ENCODE results near the gene LCOR. TPM values are rescaled to one million over a fixed set of nuclear protein-coding genes. Genes with fewer than 3 reads are reported as not detected.

The LCOR gene
- total and polyA plus RNA-seq, 2 of the 13 experiments (the other 11 are each of a cell fraction or from before 2014, with no cell fraction given) = 12.4 to 23.7 TPM

GRCh38 chr10:96832721-96833219, 672 bp downstream of the LCOR start (continued):
- TF ChIP-seq HBP1 (CRISPR knock-in tag; IDR thresholded peaks at IDR 0.05; ENCODE audit: low read depth) (no peak), NFIC (IDR thresholded peaks at IDR 0.05; ENCODE audit: low read length) (no peak), RFX5 (IDR thresholded peaks at IDR 0.05; ENCODE audit: low read depth, low read length) (no peak), ATF4 (CRISPR knock-in tag; IDR thresholded peaks at IDR 0.05) (no peak), DDIT3 (CRISPR knock-in tag; IDR thresholded peaks at IDR 0.05) (no peak), ZNF34 (CRISPR knock-in tag; IDR thresholded peaks at IDR 0.05; ENCODE audit: borderline replicate concordance) (no peak), JDP2 (CRISPR knock-in tag; IDR thresholded peaks at IDR 0.05; ENCODE audit: borderline replicate concordance) (no peak), TFE3 (CRISPR knock-in tag; IDR thresholded peaks at IDR 0.05) (no peak), NPAS2 (CRISPR knock-in tag; IDR thresholded peaks at IDR 0.05; ENCODE audit: borderline replicate concordance) (no peak), ZNF264 (CRISPR knock-in tag; IDR thresholded peaks at IDR 0.05) (no peak), ZNF20 (CRISPR knock-in tag; IDR thresholded peaks at IDR 0.05) (no peak), DNMT3B (CRISPR knock-in tag; conservative IDR thresholded peaks at IDR 0.05) (no peak), MBNL3 (CRISPR knock-in tag; conservative IDR thresholded peaks at IDR 0.05) (no peak), MAFG (CRISPR knock-in tag; IDR thresholded peaks at IDR 0.05) (no peak), MIER2 (CRISPR knock-in tag; IDR thresholded peaks at IDR 0.05) (no peak), ZNF709 (CRISPR knock-in tag; IDR thresholded peaks at IDR 0.05) (no peak), KDM3A (CRISPR knock-in tag; IDR thresholded peaks at IDR 0.05; ENCODE audit: low read depth) (no peak), ZNF790 (CRISPR knock-in tag; IDR thresholded peaks at IDR 0.05; ENCODE audit: borderline replicate concordance) (no peak), MXI1 (IDR thresholded peaks at IDR 0.05; ENCODE audit: borderline replicate concordance, low read depth, low read length) (peak; percentile 79; the same call in 1 of the 3 replicates), GATA4 (IDR thresholded peaks at IDR 0.05; ENCODE audit: borderline replicate concordance, low read depth) (no peak), TIGD3 (CRISPR knock-in tag; IDR thresholded peaks at IDR 0.05; ENCODE audit: borderline replicate concordance) (no peak), ZNF598 (CRISPR knock-in tag; IDR thresholded peaks at IDR 0.05; ENCODE audit: borderline replicate concordance) (no peak), ZNF839 (CRISPR knock-in tag; IDR thresholded peaks at IDR 0.05; ENCODE audit: borderline replicate concordance) (no peak), RFX3 (CRISPR knock-in tag; IDR thresholded peaks at IDR 0.05) (no peak), NRL (CRISPR knock-in tag; IDR thresholded peaks at IDR 0.05; ENCODE audit: borderline replicate concordance) (no peak), EHMT2 (IDR thresholded peaks at IDR 0.05; ENCODE audit: borderline replicate concordance, low read depth, low read length) (no peak), NBN (conservative IDR thresholded peaks at IDR 0.05) (no peak), ZNF225 (CRISPR knock-in tag; IDR thresholded peaks at IDR 0.05) (no peak), HMG20A (CRISPR knock-in tag; IDR thresholded peaks at IDR 0.05; ENCODE audit: borderline replicate concordance) (no peak)
